RWPE1 (cell line): ENCODE data around the gene DMWD.
A peak's percentile ranks its signal among the peaks of the same experiment; 100 is the strongest.

Experiments
- CTCF ChIA-PET: fragments of 350-600 bp; sonication (Branson Sonifier 250); formaldehyde crosslinking; extraction: SDS; loops from one replicate; lab custom pipeline; 2021; lab: Yijun Ruan, JAX
- POLR2A ChIA-PET: fragments of 400-600 bp; formaldehyde crosslinking; extraction: SDS; loops from one replicate; lab custom pipeline; 2020; ENCODE audit warnings: antibody characterized with exemption; ENCODE audit not compliant: low non-redundant PET; lab: Yijun Ruan, JAX
- DNase-seq: peaks from one replicate; pipeline ENCODE4 v3.0.0; 2012; ENCODE audit warnings: low spot score
- H3K27ac ChIP-seq: fragments of 450-650 bp; 2 replicates; pipeline ENCODE4 v1.5.1; 2017
- TF ChIP-seq, protein P1 (sequence below): fragments of 450-650 bp; conservative IDR thresholded peaks from 2 replicates; pipeline ENCODE4 v1.5.1; 2017; ENCODE audit warnings: low read depth, mild to moderate bottlenecking

Gene DMWD

DNA sequence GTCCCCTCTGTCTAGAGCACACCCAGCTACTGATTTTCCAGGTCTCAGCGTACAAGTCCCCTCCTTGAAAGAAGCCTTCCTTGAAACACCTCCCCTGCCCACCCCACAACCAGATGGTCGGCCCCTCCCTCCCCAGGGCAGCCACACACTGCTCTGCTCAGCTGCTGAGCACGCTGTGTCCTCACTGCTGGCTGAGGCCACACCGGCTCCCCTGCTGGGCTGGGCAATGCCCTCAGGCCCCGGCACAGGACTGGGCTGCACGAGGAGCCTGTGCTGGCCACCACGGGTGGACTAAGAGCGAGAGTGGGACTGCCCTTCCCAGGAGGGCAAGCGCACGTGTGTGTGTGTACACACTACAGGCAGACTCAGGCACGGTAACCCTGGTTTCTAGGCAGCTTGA is 34.3 kb upstream of the DMWD start:
- TF ChIP-seq, protein P1, sequence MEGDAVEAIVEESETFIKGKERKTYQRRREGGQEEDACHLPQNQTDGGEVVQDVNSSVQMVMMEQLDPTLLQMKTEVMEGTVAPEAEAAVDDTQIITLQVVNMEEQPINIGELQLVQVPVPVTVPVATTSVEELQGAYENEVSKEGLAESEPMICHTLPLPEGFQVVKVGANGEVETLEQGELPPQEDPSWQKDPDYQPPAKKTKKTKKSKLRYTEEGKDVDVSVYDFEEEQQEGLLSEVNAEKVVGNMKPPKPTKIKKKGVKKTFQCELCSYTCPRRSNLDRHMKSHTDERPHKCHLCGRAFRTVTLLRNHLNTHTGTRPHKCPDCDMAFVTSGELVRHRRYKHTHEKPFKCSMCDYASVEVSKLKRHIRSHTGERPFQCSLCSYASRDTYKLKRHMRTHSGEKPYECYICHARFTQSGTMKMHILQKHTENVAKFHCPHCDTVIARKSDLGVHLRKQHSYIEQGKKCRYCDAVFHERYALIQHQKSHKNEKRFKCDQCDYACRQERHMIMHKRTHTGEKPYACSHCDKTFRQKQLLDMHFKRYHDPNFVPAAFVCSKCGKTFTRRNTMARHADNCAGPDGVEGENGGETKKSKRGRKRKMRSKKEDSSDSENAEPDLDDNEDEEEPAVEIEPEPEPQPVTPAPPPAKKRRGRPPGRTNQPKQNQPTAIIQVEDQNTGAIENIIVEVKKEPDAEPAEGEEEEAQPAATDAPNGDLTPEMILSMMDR: no peak
- POLR2A ChIA-PET: no interaction called here
- CTCF ChIA-PET: interaction anchor here (4.5 kb wide), 1 partner anchor 10 kb away, joined by 20 read pairs; no protein-coding TSS in a partner anchor
- H3K27ac ChIP-seq: peak overlapping the region; percentile 73
- no peak for DNase-seq

DNA sequence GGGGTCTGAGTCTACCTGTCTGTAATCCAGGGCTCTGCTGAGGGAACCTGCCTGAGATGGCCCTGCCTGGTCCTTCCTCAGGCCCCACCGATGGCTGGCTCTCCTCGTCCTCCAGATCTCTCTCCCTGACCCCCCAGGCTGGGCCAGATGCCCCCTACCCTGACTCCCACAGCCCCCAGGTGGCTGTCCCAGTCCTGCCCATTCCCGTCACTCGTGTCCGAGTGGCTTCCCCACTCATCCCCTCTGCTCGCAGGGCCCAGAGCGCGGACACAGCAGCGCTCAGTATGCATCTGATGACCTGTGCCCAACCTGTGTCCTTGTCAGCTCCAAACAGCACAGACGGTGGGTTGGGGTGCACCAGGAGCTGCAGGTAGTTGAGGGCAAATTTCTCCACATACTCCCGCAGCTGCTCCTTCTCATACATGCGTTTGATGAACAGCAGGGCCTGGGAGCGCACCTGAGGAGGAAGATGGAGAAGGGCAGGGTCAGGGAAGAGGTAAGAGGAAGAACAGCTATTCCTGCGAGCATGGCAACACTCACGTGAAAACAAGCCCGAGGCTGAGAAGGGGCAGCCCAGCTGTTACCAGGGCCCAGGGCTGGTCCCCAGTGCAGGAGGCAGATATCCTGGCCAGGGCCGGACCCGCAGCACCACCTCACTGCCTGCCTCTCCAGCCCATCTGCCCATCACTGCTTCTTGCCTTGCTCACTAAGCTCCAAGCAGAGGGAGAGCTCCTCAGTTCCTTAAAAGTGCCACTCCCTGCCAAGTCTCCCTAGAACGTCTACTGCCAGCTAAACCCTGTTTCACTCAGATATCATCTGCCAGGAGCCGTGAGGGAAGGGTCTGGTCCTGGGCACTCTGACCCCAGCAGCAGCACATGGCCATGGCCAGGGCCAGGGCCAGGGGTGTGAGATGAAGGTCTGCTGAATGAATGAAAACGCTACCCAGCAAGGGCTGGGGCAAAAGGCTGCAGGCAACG is 33.6 kb upstream of the DMWD start:
- DNase-seq: no peak
- H3K27ac ChIP-seq: peak overlapping the region; percentile 73
- POLR2A ChIA-PET: no interaction called here
- CTCF ChIA-PET: interaction anchor here (0.6 to 4.5 kb wide), 2 partner anchors 9 to 827 kb away, joined by 3 to 20 read pairs; no protein-coding TSS in a partner anchor
- TF ChIP-seq, protein P1: no peak

DNA sequence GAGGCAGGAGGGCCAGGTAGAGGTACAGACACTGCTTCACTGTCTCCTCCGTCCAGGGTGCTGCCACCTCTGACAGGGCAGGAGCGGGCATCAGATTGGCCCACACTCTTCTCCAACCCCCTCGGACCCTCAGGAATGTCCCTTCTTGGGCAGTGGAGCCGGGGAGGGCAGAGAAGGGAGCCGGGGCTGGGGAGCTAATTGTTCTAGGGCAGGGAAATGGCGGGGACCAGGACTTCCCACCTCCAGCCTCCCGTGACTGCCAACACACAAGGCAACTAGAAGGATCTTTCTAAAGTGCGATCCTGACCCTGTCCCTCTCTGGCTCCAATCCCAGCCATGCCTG is 32.6 kb upstream of the DMWD start:
- ChIA-PET CTCF (interaction anchor here (0.7 to 0.8 kb wide), 3 partner anchors 53 to 456 kb away, joined by 3 read pairs; no protein-coding TSS in a partner anchor), POLR2A (interaction anchor here (0.6 kb wide), 1 partner anchor 61 kb away, joined by 3 read pairs; the partner anchor contains the start of gene IRF2BP1)
- TF ChIP-seq, protein P1: no peak

DNA sequence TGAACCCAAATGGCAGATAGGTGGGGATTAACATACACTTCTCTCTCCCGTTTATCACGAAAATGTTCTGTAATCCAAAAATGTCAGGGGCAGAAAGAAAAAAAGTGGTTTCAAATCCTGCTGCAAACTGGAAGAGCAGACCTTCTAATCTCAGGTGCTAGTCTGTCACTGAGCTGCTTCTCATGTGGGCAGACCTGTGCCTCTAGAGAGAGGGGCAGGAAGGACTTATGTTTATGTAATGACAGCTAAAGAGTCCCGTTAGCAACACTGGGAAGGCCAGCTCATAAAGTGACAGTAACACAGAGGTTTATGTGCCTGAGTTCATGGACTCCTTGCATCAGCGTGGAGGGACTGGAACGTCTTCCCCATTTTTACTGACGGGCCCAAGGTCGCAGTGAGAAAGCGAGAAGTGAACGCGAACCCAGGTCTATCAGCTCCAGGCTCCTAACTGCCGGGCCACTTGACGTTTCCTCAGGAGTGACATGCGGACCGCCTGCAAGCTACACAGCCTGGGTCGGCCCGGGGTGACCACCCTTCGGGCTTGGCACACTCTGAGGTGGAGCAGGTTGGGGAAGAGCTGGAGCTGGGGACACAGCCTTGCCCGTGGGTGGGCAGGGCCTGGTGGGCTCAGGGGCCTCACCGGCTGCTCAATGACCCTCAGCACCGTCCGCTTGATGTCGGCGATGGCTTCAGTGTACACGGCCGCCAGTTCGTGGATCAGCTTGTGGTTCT is 32.1 kb upstream of the DMWD start:
- CTCF ChIA-PET: interaction anchor here (0.6 to 1.5 kb wide), 5 partner anchors 12 to 456 kb away, joined by 3 to 6 read pairs (median 3); no protein-coding TSS in a partner anchor
- no peak for DNase-seq

More for the DNA sequence above, 32.6 kb upstream of the DMWD start:
- no peak for DNase-seq
- peak overlapping the region; percentile 73 for H3K27ac ChIP-seq

DNA sequence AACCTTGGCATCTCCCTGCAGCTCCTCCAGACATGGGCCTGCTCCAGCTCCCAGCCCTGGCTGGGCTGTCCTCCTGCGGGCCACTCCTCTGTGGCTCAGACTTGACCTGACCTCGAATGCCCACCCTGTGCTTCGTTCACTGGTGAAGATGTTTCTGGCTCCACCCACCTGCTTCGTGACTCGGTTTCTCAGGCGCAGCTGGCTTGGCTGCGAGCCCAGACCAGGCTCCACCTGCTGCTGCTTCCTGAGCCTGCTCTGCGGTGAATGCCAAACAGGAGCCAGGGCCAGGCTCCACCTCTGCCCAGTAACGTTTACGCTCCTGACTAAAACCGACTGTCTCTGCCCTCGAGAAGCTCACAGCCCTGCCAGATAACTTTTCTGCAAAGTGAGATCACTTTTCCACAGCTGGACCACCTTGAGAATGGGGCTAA is 31.4 kb upstream of the DMWD start:
- peak; percentile 55 for DNase-seq
- ChIA-PET POLR2A (no interaction called here), CTCF (interaction anchor here (0.6 to 1.5 kb wide), 2 partner anchors 12 to 54 kb away, joined by 3 to 6 read pairs; no protein-coding TSS in a partner anchor)
- H3K27ac ChIP-seq: peak overlapping the region; percentile 73
- TF ChIP-seq, protein P1: no peak

More for the DNA sequence above, 32.1 kb upstream of the DMWD start:
- peak overlapping the region; percentile 73 for H3K27ac ChIP-seq
- POLR2A ChIA-PET: interaction anchor here (0.6 kb wide), 1 partner anchor 61 kb away, joined by 3 read pairs; the partner anchor contains the start of gene IRF2BP1
- TF ChIP-seq, protein P1: no peak

DNA sequence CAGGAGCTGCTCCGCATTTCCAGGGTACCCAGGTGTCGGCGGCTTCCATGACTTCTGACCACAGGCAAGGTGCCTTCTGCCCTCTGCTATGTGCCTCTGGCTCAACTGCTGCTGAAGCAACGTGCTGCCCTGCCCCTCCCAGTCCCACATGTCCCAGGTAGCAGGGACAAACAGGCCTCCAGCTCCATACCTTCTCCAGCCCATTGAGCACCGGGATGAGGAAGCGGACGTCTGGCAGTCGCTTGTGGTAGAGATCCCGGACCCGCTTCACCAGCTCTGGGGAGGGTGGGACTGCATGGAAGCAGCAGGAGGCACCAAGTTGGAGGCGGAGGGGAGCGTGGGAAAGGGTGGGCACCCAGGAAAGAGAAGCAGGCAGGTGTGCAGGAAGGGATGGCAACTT is 30.5 kb upstream of the DMWD start:
- ChIA-PET CTCF (interaction anchor here (1.5 kb wide), 1 partner anchor 53 kb away, joined by 6 read pairs; no protein-coding TSS in a partner anchor), POLR2A (no interaction called here)
- no peak for DNase-seq
- TF ChIP-seq, protein P1: no peak
- H3K27ac ChIP-seq: peak overlapping the region; percentile 73
